Activated CD4-positive, CD25-positive, alpha-beta regulatory T cell (primary cell): Measurements from ENCODE around the gene EXOSC3.

Experiments used
- DNase-seq, 4 experiments: peaks; one replicate each; lab custom pipeline; 2025; lab: John Stamatoyannopoulos, UW

EXOSC3 gene

DNA sequence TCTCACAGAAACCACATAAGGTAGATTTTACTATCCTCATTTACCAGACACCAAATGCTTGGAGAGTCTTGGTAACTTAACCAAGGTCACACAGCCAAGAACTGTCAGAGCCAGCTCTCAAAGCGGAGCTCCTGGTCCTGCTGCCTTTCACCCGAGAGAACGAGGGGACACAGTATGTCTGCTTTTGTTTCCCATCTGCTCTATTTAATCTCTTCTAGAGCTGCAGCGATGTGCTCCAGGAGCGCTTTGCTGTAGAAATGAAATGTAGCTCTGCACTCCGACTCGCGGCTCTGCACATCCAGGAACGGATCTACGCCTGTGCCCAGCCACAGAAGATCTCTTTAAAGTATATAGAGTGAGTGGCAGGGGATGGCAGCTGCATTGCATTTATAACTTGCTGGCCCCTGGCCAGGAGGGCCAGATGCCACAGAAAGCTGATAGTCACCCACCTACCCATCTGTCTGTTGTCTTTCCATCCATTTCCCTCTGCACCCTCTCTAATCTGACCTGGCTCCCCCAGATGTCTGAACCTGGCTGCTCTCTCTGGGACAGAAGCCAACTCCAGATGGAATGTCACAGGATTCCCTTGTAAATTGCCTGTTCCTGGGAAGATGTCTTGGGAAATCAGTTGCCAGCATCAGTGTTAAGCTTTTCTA lies 52.6 kb downstream of the EXOSC3 start:
- no peak for DNase-seq

DNA sequence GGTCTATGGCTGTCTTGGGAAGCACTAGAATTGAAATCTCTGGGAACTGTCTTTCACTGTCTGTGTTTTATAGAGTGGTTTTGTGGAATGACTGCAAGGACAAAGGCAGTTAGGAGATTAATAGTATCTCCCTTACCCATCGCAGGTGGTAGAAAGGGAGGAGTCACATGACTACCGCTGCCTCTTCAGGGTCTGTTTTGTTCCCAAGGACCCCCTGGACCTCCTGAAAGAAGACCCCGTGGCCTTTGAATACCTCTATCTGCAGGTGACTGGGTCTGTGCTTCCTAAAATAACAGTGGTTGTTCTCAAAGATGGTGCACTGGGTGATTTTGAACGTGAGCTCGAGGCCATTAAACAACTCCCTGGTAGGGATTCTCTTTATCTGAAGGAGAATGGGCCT lies 54.0 kb downstream of the EXOSC3 start:
- no peak for DNase-seq

DNA sequence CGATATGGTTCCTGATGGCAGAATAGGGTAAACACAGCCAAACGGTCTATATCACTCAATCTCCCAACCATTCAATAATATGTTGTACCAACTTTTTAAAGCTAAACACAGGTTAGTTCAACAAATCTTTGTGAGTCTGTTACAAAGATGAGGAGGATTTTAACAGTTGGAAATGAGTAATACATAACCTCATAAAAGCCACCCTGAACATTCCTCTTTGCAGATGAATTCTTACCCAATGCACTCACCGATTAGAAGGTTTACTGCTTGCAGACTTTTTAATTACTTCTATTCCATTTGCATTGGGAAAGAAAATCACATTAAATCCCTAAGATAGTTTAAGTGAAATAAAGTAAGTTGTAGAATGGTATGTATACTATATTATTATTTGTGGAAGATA lies 54.6 kb downstream of the EXOSC3 start:
- no peak for DNase-seq
